HepG2 (cell line): ENCODE data around the gene AGR3. TPM values are rescaled to one million over a fixed set of nuclear protein-coding genes. Genes with fewer than 3 reads are reported as not detected.

Source experiments
- ATAC-seq: fragments of 200-7000 bp; cut with Tn5 transposase; 3 replicates; pipeline ENCODE4 v1.9.1; 2020; ENCODE audit warnings: mild to moderate bottlenecking, moderate library complexity
- BruUV-seq: library from RNA; stranded (reverse); fragments of 400-500 nt; replicated peaks from 2 replicates; lab custom pipeline; 2021; lab: Mats Ljungman, UMichigan
- CTCF ChIA-PET: fragments of 300-600 bp; formaldehyde crosslinking; extraction: SDS; loops from one replicate; lab custom pipeline; 2021; ENCODE audit warnings: low total read pairs, inconsistent platforms, low intra/inter-chr PET ratio; lab: Yijun Ruan, JAX
- POLR2A ChIA-PET: fragments of 350-600 bp; sonication (Branson Sonifier 250); formaldehyde crosslinking; loops from one replicate; lab custom pipeline; 2020; ENCODE audit warnings: antibody characterized with exemption, inconsistent platforms; lab: Yijun Ruan, JAX
- DNase-seq: peaks from one replicate; pipeline ENCODE4 v3.0.0-alpha.2; 2015; ENCODE audit warnings: low spot score
- FAIRE-seq: peaks from 3 replicates; lab custom pipeline; 2011; peaks lifted over from hg19 to GRCh38; lab: Jason Lieb, UNC
- H2AFZ ChIP-seq: one replicate; pipeline ENCODE4 v1.6.1; 2011; ENCODE audit warnings: low read length, inconsistent platforms
- H3K27ac ChIP-seq: fragments of 300-600 bp; 3 replicates; pipeline ENCODE4 v1.8.0; 2011; ENCODE audit warnings: mixed run types, mild to moderate bottlenecking, mixed read lengths, low read length, inconsistent platforms; ENCODE audit not compliant: insufficient read depth; ENCODE audit errors: extremely low read length
- H3K27me3 ChIP-seq, 2 experiments: fragments of 200-600 bp in 1 of 2; 2 replicates in 1 of 2; 3 replicates in 1 of 2; pipeline versions ENCODE4 v1.6.0 to v1.8.0; 2011; ENCODE audit warnings: low read length in 2 of 2, mild to moderate bottlenecking in 2 of 2, moderate library complexity in 2 of 2, inconsistent platforms in 1 of 2; ENCODE audit not compliant: insufficient read depth in 2 of 2, control insufficient read depth in 1 of 2
- H3K36me3 ChIP-seq, 2 experiments: fragments of 200-600 bp in 1 of 2; replicated peaks in 1 of 2; 2 replicates in 1 of 2; 3 replicates in 1 of 2; pipeline versions ENCODE4 v1.5.1 to v1.8.0; 2011; ENCODE audit warnings: low read length in 2 of 2, inconsistent platforms in 1 of 2; ENCODE audit not compliant: insufficient read depth in 2 of 2, control insufficient read depth in 1 of 2
- H3K4me1 ChIP-seq: 2 replicates; pipeline ENCODE4 v1.5.1; 2012; ENCODE audit warnings: low read length, inconsistent platforms; ENCODE audit not compliant: insufficient read depth
- H3K4me2 ChIP-seq: 2 replicates; pipeline ENCODE4 v1.6.0; 2011; ENCODE audit warnings: low read depth, low read length, inconsistent platforms
- H3K4me3 ChIP-seq, 3 experiments: fragments of 200-600 bp in 1 of 3; sonication (generic), shearing (Covaris generic) in 1 of 3; replicated peaks in 1 of 3; 2 replicates each; pipeline ENCODE4 v1.5.1; 2011 to 2016; ENCODE audit warnings: low read length in 3 of 3, inconsistent platforms in 2 of 3, low read depth in 2 of 3, mild to moderate bottlenecking in 2 of 3, control low read depth in 1 of 3, mixed read lengths in 1 of 3; ENCODE audit not compliant: insufficient read depth in 1 of 3
- H3K79me2 ChIP-seq: one replicate; pipeline ENCODE4 v1.6.1; 2011; ENCODE audit warnings: low read length, inconsistent platforms; ENCODE audit not compliant: insufficient read depth
- H3K9ac ChIP-seq: 2 replicates; pipeline ENCODE4 v1.6.0; 2011; ENCODE audit warnings: mild to moderate bottlenecking, low read depth, low read length, inconsistent platforms; ENCODE audit not compliant: insufficient read depth
- H3K9me3 ChIP-seq: 2 replicates; pipeline ENCODE4 v1.5.1; 2012; ENCODE audit warnings: mild to moderate bottlenecking, low read length
- H4K20me1 ChIP-seq: 2 replicates; pipeline ENCODE4 v1.6.0; 2011; ENCODE audit warnings: inconsistent platforms, mild to moderate bottlenecking, low read length, moderate library complexity; ENCODE audit not compliant: insufficient read depth
- AGO1 ChIP-seq: fragments of 200-400 bp; formaldehyde crosslinking; IDR thresholded peaks from 2 replicates; pipeline ENCODE4 v1.6.1; 2017; ENCODE audit warnings: mild to moderate bottlenecking, low read depth, low read length, moderate library complexity; ENCODE audit not compliant: poor library complexity, severe bottlenecking
- FOXP1 ChIP-seq, 2 experiments: fragments of 450-650 bp in 1 of 2; IDR thresholded peaks; 2 replicates each; pipeline ENCODE4 v1.6.1; 2017 to 2018; ENCODE audit warnings: antibody characterized with exemption in 1 of 2
- IRF2 ChIP-seq: IDR thresholded peaks from 2 replicates; pipeline ENCODE4 v1.6.1; 2018; ENCODE audit warnings: missing genetic modification reagents, missing compliant biosample characterization
- PCBP2 ChIP-seq: fragments of 200-400 bp; formaldehyde crosslinking; optimal IDR thresholded peaks from 2 replicates; pipeline ENCODE3; 2018; ENCODE audit warnings: low read length, low read depth; ENCODE audit not compliant: poor library complexity, severe bottlenecking
- POGK ChIP-seq: sonication (generic); formaldehyde crosslinking; conservative IDR thresholded peaks from 2 replicates; pipeline ENCODE4 v1.8.0; 2022; ENCODE audit warnings: mild to moderate bottlenecking, moderate library complexity, missing genetic modification reagents
- SMYD3 ChIP-seq: sonication (generic); formaldehyde crosslinking; IDR thresholded peaks from 2 replicates; pipeline ENCODE4 v1.8.1; 2023; ENCODE audit warnings: mild to moderate bottlenecking, missing genetic modification reagents
- SNAI1 ChIP-seq: sonication (generic); formaldehyde crosslinking; IDR thresholded peaks from 2 replicates; pipeline ENCODE4 v1.5.0; 2020; ENCODE audit warnings: mild to moderate bottlenecking, missing genetic modification reagents, borderline replicate concordance
- ZMYM4 ChIP-seq: sonication (generic); formaldehyde crosslinking; IDR thresholded peaks from 2 replicates; pipeline ENCODE4 v1.8.1; 2023; ENCODE audit warnings: mild to moderate bottlenecking, missing genetic modification reagents
- ZNF138 ChIP-seq: sonication (generic); formaldehyde crosslinking; IDR thresholded peaks from 2 replicates; pipeline ENCODE4 v1.5.0; 2020; ENCODE audit warnings: mild to moderate bottlenecking, low read depth, missing genetic modification reagents
- ZNF549 ChIP-seq: sonication (generic); formaldehyde crosslinking; IDR thresholded peaks from 2 replicates; pipeline ENCODE4 v1.5.0; 2020; ENCODE audit warnings: missing genetic modification reagents
- ZNF589 ChIP-seq: sonication (generic); formaldehyde crosslinking; conservative IDR thresholded peaks from 2 replicates; pipeline ENCODE4 v1.8.0; 2022; ENCODE audit warnings: mild to moderate bottlenecking, moderate library complexity, missing genetic modification reagents
- ZNF772 ChIP-seq: sonication (generic); formaldehyde crosslinking; IDR thresholded peaks from 2 replicates; pipeline ENCODE4 v1.5.0; 2020; ENCODE audit warnings: mild to moderate bottlenecking, missing genetic modification reagents
- ZNF790 ChIP-seq: sonication (generic); formaldehyde crosslinking; IDR thresholded peaks from 2 replicates; pipeline ENCODE4 v1.8.0; 2022; ENCODE audit warnings: missing genetic modification reagents, mild to moderate bottlenecking, borderline replicate concordance
- ZNF850 ChIP-seq: sonication (generic); formaldehyde crosslinking; conservative IDR thresholded peaks from 2 replicates; pipeline ENCODE4 v1.9.0; 2021; ENCODE audit warnings: mild to moderate bottlenecking, missing genetic modification reagents
- WGBS: methylation state at CpG from one replicate; pipeline ENCODE4 v1.1.6; 2017; ENCODE audit warnings: low lambda C conversion rate; 5-methylcytosine and 5-hydroxymethylcytosine counted together
- in situ Hi-C: cut with HindIII; loops from 2 replicates; pipeline ENCODE4 v1.10.0; 2017; ENCODE audit warnings: low pct_unique_long_range_greater_than_20kb; ENCODE audit not compliant: extremely low pct_ligation_motif_present
- intact Hi-C: fragments of 100-400 bp; cut with micrococcal nuclease; formaldehyde crosslinking; loops from one replicate; pipeline ENCODE4 v1.10.0; 2022; ENCODE audit not compliant: unreplicated experiment
- polyA plus RNA-seq, 8 experiments: library from polyadenylated mRNA; depleted of rRNA in 3 of 8; stranded (reverse) in 7 of 8; unstranded in 1 of 8; fragments of >200 nt; fragmentation: Illumina TruSeq in 4 of 8; extraction: Trizol in 4 of 8; gene quantifications; 2 replicates each; pipeline versions ENCODE4 v1.2.1 to v1.2.3, GENCODE V29; 2011 to 2016; ENCODE audit warnings: low read depth in 4 of 8, missing spikeins in 1 of 8, mixed read lengths in 1 of 8; ENCODE audit not compliant: insufficient read depth in 1 of 8
- total RNA-seq, 5 experiments: library from RNA; depleted of rRNA; stranded (reverse); fragments of >200 nt; fragmentation: Illumina TruSeq; extraction: Trizol; gene quantifications; 2 replicates each; pipeline ENCODE4 v1.2.3, GENCODE V29; 2016; ENCODE audit warnings: low read depth in 1 of 5

AGR3 gene
- total and polyA plus RNA-seq, 2 of the 13 experiments (the other 11 are each of a cell fraction or from before 2014, with no cell fraction given): not detected

GRCh38 chr7:16908561-16908960, 26.8 kb upstream of the AGR3 start:
- Histone ChIP-seq H3K27me3 (no peaks in the 10 kb centered on the region), H3K4me2 (no peak overlapping the region), H3K27ac (no peak overlapping the region), H3K4me3 (no peak overlapping the region), H3K79me2 (no peaks in the 10 kb centered on the region), H3K36me3 (no peaks in the 10 kb centered on the region), H3K4me1 (peaks cover 10% of the 10 kb centered on the region), H2AFZ (no peak overlapping the region), H4K20me1 (no peaks in the 10 kb centered on the region), H3K9ac (no peak overlapping the region), H3K9me3 (no peaks in the 10 kb centered on the region)
- 12% methylated on average over 3 of the region's 3 CpGs for WGBS
- TF ChIP-seq SMYD3 (CRISPR knock-in tag) (no peak), ZMYM4 (no peak), ZNF589 (CRISPR knock-in tag) (no peak), SNAI1 (no peak), IRF2 (CRISPR knock-in tag) (no peak), FOXP1 (IDR thresholded peaks at IDR 0.05) (no peak), FOXP1 (CRISPR knock-in tag; IDR thresholded peaks at IDR 0.05) (no peak), ZNF549 (CRISPR knock-in tag) (no peak), PCBP2 (no peak), ZNF850 (CRISPR knock-in tag) (no peak), ZNF138 (CRISPR knock-in tag) (no peak), AGO1 (no peak), POGK (CRISPR knock-in tag) (no peak), ZNF790 (CRISPR knock-in tag) (no peak), ZNF772 (CRISPR knock-in tag) (no peak)
- intact Hi-C loops: no loop called here
- no peak for ATAC-seq
- no peak for FAIRE-seq
- in situ Hi-C loops: no loop called here
- POLR2A ChIA-PET: no interaction called here
- no TSS peak for BruUV-seq
- no peak for DNase-seq
- CTCF ChIA-PET: no interaction called here
